HepG2 (cell line): ENCODE measurements around the gene KAT6B. TPM values are rescaled to one million over a fixed set of nuclear protein-coding genes. Genes with fewer than 3 reads are reported as not detected.

ENCODE experiments used
- ATAC-seq: fragments of 200-7000 bp; cut with Tn5 transposase; 3 replicates; pipeline ENCODE4 v1.9.1; 2020; ENCODE audit warnings: mild to moderate bottlenecking, moderate library complexity
- BruUV-seq: library from RNA; stranded (reverse); fragments of 400-500 nt; replicated peaks from 2 replicates; lab custom pipeline; 2021; lab: Mats Ljungman, UMichigan
- CTCF ChIA-PET: fragments of 300-600 bp; formaldehyde crosslinking; extraction: SDS; loops from one replicate; lab custom pipeline; 2021; ENCODE audit warnings: low total read pairs, inconsistent platforms, low intra/inter-chr PET ratio; lab: Yijun Ruan, JAX
- POLR2A ChIA-PET: fragments of 350-600 bp; sonication (Branson Sonifier 250); formaldehyde crosslinking; loops from one replicate; lab custom pipeline; 2020; ENCODE audit warnings: antibody characterized with exemption, inconsistent platforms; lab: Yijun Ruan, JAX
- DNase-seq: peaks from one replicate; pipeline ENCODE4 v3.0.0-alpha.2; 2015; ENCODE audit warnings: low spot score
- FAIRE-seq: peaks from 3 replicates; lab custom pipeline; 2011; peaks lifted over from hg19 to GRCh38; lab: Jason Lieb, UNC
- H2AFZ ChIP-seq: one replicate; pipeline ENCODE4 v1.6.1; 2011; ENCODE audit warnings: low read length, inconsistent platforms
- H3K27ac ChIP-seq: fragments of 300-600 bp; 3 replicates; pipeline ENCODE4 v1.8.0; 2011; ENCODE audit warnings: mixed run types, mild to moderate bottlenecking, mixed read lengths, low read length, inconsistent platforms; ENCODE audit not compliant: insufficient read depth; ENCODE audit errors: extremely low read length
- H3K27me3 ChIP-seq, 2 experiments: fragments of 200-600 bp in 1 of 2; 2 replicates in 1 of 2; 3 replicates in 1 of 2; pipeline versions ENCODE4 v1.6.0 to v1.8.0; 2011; ENCODE audit warnings: low read length in 2 of 2, mild to moderate bottlenecking in 2 of 2, moderate library complexity in 2 of 2, inconsistent platforms in 1 of 2; ENCODE audit not compliant: insufficient read depth in 2 of 2, control insufficient read depth in 1 of 2
- H3K36me3 ChIP-seq, 2 experiments: fragments of 200-600 bp in 1 of 2; replicated peaks in 1 of 2; 2 replicates in 1 of 2; 3 replicates in 1 of 2; pipeline versions ENCODE4 v1.5.1 to v1.8.0; 2011; ENCODE audit warnings: low read length in 2 of 2, inconsistent platforms in 1 of 2; ENCODE audit not compliant: insufficient read depth in 2 of 2, control insufficient read depth in 1 of 2
- H3K4me1 ChIP-seq: 2 replicates; pipeline ENCODE4 v1.5.1; 2012; ENCODE audit warnings: low read length, inconsistent platforms; ENCODE audit not compliant: insufficient read depth
- H3K4me2 ChIP-seq: 2 replicates; pipeline ENCODE4 v1.6.0; 2011; ENCODE audit warnings: low read depth, low read length, inconsistent platforms
- H3K4me3 ChIP-seq, 3 experiments: fragments of 200-600 bp in 1 of 3; sonication (generic), shearing (Covaris generic) in 1 of 3; replicated peaks in 1 of 3; 2 replicates each; pipeline ENCODE4 v1.5.1; 2011 to 2016; ENCODE audit warnings: low read length in 3 of 3, inconsistent platforms in 2 of 3, low read depth in 2 of 3, mild to moderate bottlenecking in 2 of 3, control low read depth in 1 of 3, mixed read lengths in 1 of 3; ENCODE audit not compliant: insufficient read depth in 1 of 3
- H3K79me2 ChIP-seq: one replicate; pipeline ENCODE4 v1.6.1; 2011; ENCODE audit warnings: low read length, inconsistent platforms; ENCODE audit not compliant: insufficient read depth
- H3K9ac ChIP-seq: 2 replicates; pipeline ENCODE4 v1.6.0; 2011; ENCODE audit warnings: mild to moderate bottlenecking, low read depth, low read length, inconsistent platforms; ENCODE audit not compliant: insufficient read depth
- H3K9me3 ChIP-seq: 2 replicates; pipeline ENCODE4 v1.5.1; 2012; ENCODE audit warnings: mild to moderate bottlenecking, low read length
- H4K20me1 ChIP-seq: 2 replicates; pipeline ENCODE4 v1.6.0; 2011; ENCODE audit warnings: inconsistent platforms, mild to moderate bottlenecking, low read length, moderate library complexity; ENCODE audit not compliant: insufficient read depth
- ATF7-NPFF ChIP-seq: sonication (generic); formaldehyde crosslinking; IDR thresholded peaks from 2 replicates; pipeline ENCODE4 v1.8.1; 2023; ENCODE audit warnings: mild to moderate bottlenecking, low read depth, missing genetic modification reagents, moderate library complexity
- ETV6 ChIP-seq: sonication (generic); formaldehyde crosslinking; conservative IDR thresholded peaks from 2 replicates; pipeline ENCODE4 v1.4.0; 2020; ENCODE audit warnings: missing genetic modification reagents
- LCORL ChIP-seq, 2 experiments: fragments of 450-650 bp in 1 of 2; sonication (generic) in 1 of 2; formaldehyde crosslinking in 1 of 2; IDR thresholded peaks; 2 replicates each; pipeline versions ENCODE4 v1.5.0 to v1.6.1; 2017 to 2020; ENCODE audit warnings: antibody characterized with exemption in 1 of 2, missing genetic modification reagents in 1 of 2
- STAG1 ChIP-seq: sonication (generic); formaldehyde crosslinking; IDR thresholded peaks from 2 replicates; pipeline ENCODE4 v1.4.0; 2020; ENCODE audit warnings: missing genetic modification reagents
- TAF15 ChIP-seq: fragments of 200-400 bp; formaldehyde crosslinking; IDR thresholded peaks from one replicate; pipeline ENCODE4 v1.6.1; 2018; ENCODE audit warnings: mild to moderate bottlenecking, low read depth, low read length; ENCODE audit not compliant: poor library complexity, severe bottlenecking
- ZFY ChIP-seq: sonication (generic); formaldehyde crosslinking; IDR thresholded peaks from 2 replicates; pipeline ENCODE4 v1.4.0; 2020; ENCODE audit warnings: missing genetic modification reagents
- ZNF263 ChIP-seq: sonication (generic); formaldehyde crosslinking; IDR thresholded peaks from 2 replicates; pipeline ENCODE4 v1.4.0; 2020; ENCODE audit warnings: missing genetic modification reagents
- ZNF275 ChIP-seq: sonication (generic); formaldehyde crosslinking; IDR thresholded peaks from 2 replicates; pipeline ENCODE4 v1.8.0; 2022; ENCODE audit warnings: missing genetic modification reagents, mild to moderate bottlenecking, inconsistent platforms, borderline replicate concordance
- ZNF512 ChIP-seq: sonication (generic); formaldehyde crosslinking; IDR thresholded peaks from 2 replicates; pipeline ENCODE4 v1.4.0; 2020; ENCODE audit warnings: mild to moderate bottlenecking, missing genetic modification reagents
- ZNF670 ChIP-seq: sonication (generic); formaldehyde crosslinking; IDR thresholded peaks from 2 replicates; pipeline ENCODE4 v1.8.0; 2022; ENCODE audit warnings: mild to moderate bottlenecking, missing genetic modification reagents, borderline replicate concordance
- WGBS: methylation state at CpG from one replicate; pipeline ENCODE4 v1.1.6; 2017; ENCODE audit warnings: low lambda C conversion rate; 5-methylcytosine and 5-hydroxymethylcytosine counted together
- in situ Hi-C: cut with HindIII; loops from 2 replicates; pipeline ENCODE4 v1.10.0; 2017; ENCODE audit warnings: low pct_unique_long_range_greater_than_20kb; ENCODE audit not compliant: extremely low pct_ligation_motif_present
- intact Hi-C: fragments of 100-400 bp; cut with micrococcal nuclease; formaldehyde crosslinking; loops from one replicate; pipeline ENCODE4 v1.10.0; 2022; ENCODE audit not compliant: unreplicated experiment
- polyA plus RNA-seq, 8 experiments: library from polyadenylated mRNA; depleted of rRNA in 3 of 8; stranded (reverse) in 7 of 8; unstranded in 1 of 8; fragments of >200 nt; fragmentation: Illumina TruSeq in 4 of 8; extraction: Trizol in 4 of 8; gene quantifications; 2 replicates each; pipeline versions ENCODE4 v1.2.1 to v1.2.3, GENCODE V29; 2011 to 2016; ENCODE audit warnings: low read depth in 4 of 8, missing spikeins in 1 of 8, mixed read lengths in 1 of 8; ENCODE audit not compliant: insufficient read depth in 1 of 8
- total RNA-seq, 5 experiments: library from RNA; depleted of rRNA; stranded (reverse); fragments of >200 nt; fragmentation: Illumina TruSeq; extraction: Trizol; gene quantifications; 2 replicates each; pipeline ENCODE4 v1.2.3, GENCODE V29; 2016; ENCODE audit warnings: low read depth in 1 of 5
- TF ChIP-seq, protein P1 (sequence below): sonication (generic); formaldehyde crosslinking; IDR thresholded peaks from 2 replicates; pipeline ENCODE4 v1.4.0; 2020; ENCODE audit warnings: missing genetic modification reagents

The KAT6B gene
- total and polyA plus RNA-seq, 2 of the 13 experiments (the other 11 are each of a cell fraction or from before 2014, with no cell fraction given): 3.0 to 9.5 TPM

DNA sequence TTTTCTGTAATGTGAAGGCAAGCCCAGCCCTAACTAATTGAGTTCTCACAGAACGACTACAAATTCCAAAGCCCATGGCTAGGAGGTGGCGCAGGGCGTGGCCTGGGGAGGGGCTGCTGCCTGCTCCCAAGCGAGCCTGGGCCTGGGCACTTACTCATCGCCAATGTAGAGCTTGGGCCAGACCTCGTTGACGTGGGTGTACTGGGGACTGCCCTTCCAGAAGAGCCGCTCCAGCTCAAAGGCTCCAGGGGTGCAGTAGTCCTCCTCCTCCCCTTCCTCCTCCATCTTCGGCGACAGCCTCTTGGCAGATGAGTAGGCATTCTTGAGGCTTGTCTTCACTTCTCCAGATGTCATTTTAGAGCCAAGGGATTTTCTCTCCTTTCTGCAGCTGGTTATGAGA, 231.8 kb downstream of the KAT6B start:
- no peak overlapping the region for H2AFZ ChIP-seq
- DNase-seq: no peak
- peak overlapping the region in 2 of 3 experiments; percentile 15 to 26; a peak in 2 of 6 replicates for H3K4me3 ChIP-seq
- in situ Hi-C loops: no loop called here
- no TSS peak for BruUV-seq
- intact Hi-C loops: no loop called here
- 63% methylated on average over 5 of the region's 10 CpGs for WGBS
- ChIA-PET CTCF (no interaction called here), POLR2A (no interaction called here)
- peaks cover 10% of the 10 kb centered on the region; the same call in 1 of the 2 replicates for H3K4me1 ChIP-seq
- no peaks in the 10 kb centered on the region for H3K36me3 ChIP-seq
- no peaks in the 10 kb centered on the region for H3K79me2 ChIP-seq
- H4K20me1 ChIP-seq: no peaks in the 10 kb centered on the region
- no peak overlapping the region for H3K27ac ChIP-seq
- H3K9ac ChIP-seq: no peak overlapping the region
- no peaks in the 10 kb centered on the region for H3K9me3 ChIP-seq
- no peak for ATAC-seq
- H3K27me3 ChIP-seq: no peaks in the 10 kb centered on the region; a peak in 1 of 5 replicates
- H3K4me2 ChIP-seq: peak overlapping the region; percentile 62
- TF ChIP-seq ZNF263 (CRISPR knock-in tag) (0 out of 2 replicates have a peak, but pooled peaks have one; percentile 27), ZNF275 (CRISPR knock-in tag) (no peak)
- no peak for FAIRE-seq

GRCh38 chr10:75061709-75062505, 235.5 kb downstream of the KAT6B start:
- WGBS: 46% methylated on average over 15 of the region's 15 CpGs
- intact Hi-C loops: no loop called here
- Histone ChIP-seq H4K20me1 (no peaks in the 10 kb centered on the region), H3K4me2 (peak overlapping the region; percentile 20; the same call in 1 of the 2 replicates), H2AFZ (no peak overlapping the region), H3K9ac (no peak overlapping the region), H3K79me2 (no peaks in the 10 kb centered on the region), H3K4me1 (no peaks in the 10 kb centered on the region), H3K27me3 (peaks cover 0 to 7% of the 10 kb centered on the region in 2 experiments; a peak in 3 of 5 replicates), H3K9me3 (no peaks in the 10 kb centered on the region), H3K36me3 (no peaks in the 10 kb centered on the region), H3K27ac (no peak overlapping the region), H3K4me3 (no peak overlapping the region)
- ATAC-seq (no peak), DNase-seq (no peak), FAIRE-seq (no peak)
- POLR2A ChIA-PET: no interaction called here
- CTCF ChIA-PET: no interaction called here
- no TSS peak for BruUV-seq
- in situ Hi-C loops: no loop called here
- TF ChIP-seq ZNF512 (CRISPR knock-in tag) (no peak), LCORL (IDR thresholded peaks at IDR 0.05) (no peak), LCORL (CRISPR knock-in tag; IDR thresholded peaks at IDR 0.05) (no peak), STAG1 (CRISPR knock-in tag) (no peak), ETV6 (CRISPR knock-in tag) (no peak), ZNF670 (CRISPR knock-in tag) (no peak), ZFY (CRISPR knock-in tag) (no peak), TAF15 (no peak), ATF7-NPFF (CRISPR knock-in tag) (no peak)
- TF ChIP-seq, protein P1, sequence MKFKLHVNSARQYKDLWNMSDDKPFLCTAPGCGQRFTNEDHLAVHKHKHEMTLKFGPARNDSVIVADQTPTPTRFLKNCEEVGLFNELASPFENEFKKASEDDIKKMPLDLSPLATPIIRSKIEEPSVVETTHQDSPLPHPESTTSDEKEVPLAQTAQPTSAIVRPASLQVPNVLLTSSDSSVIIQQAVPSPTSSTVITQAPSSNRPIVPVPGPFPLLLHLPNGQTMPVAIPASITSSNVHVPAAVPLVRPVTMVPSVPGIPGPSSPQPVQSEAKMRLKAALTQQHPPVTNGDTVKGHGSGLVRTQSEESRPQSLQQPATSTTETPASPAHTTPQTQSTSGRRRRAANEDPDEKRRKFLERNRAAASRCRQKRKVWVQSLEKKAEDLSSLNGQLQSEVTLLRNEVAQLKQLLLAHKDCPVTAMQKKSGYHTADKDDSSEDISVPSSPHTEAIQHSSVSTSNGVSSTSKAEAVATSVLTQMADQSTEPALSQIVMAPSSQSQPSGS (CRISPR knock-in tag): no peak
